Tibial nerve (tissue), 4 donors: Measurements from ENCODE around the gene DDX54. TPM values are rescaled to one million over a fixed set of nuclear protein-coding genes. Genes with fewer than 3 reads are reported as not detected.

ENCODE experiments used
- DNase-seq, 2 donors: peaks; one replicate each; pipeline ENCODE4 v3.0.0-alpha.2; 2019; ENCODE audit warnings: low spot score in 2 of 2
- H3K27ac ChIP-seq, 4 donors: fragments of 200-600 bp; sonication (generic) in 3 of 4; one replicate each; pipeline ENCODE4 v1.5.1; 2017 to 2019; ENCODE audit warnings: mild to moderate bottlenecking in 1 of 4
- H3K27me3 ChIP-seq, 2 donors: fragments of 200-600 bp; sonication (generic) in 1 of 2; one replicate each; pipeline versions ENCODE4 v1.5.1 to v1.6.0; 2017 to 2019
- H3K36me3 ChIP-seq, 3 donors: fragments of 200-600 bp; sonication (generic); one replicate each; pipeline ENCODE4 v1.5.1; 2018 to 2019
- H3K4me1 ChIP-seq, 4 donors: fragments of 200-600 bp; sonication (generic) in 3 of 4; one replicate each; pipeline ENCODE4 v1.5.1; 2017 to 2019
- H3K4me3 ChIP-seq, 4 donors: fragments of 200-600 bp; sonication (generic) in 3 of 4; one replicate each; pipeline ENCODE4 v1.5.1; 2017 to 2019; ENCODE audit warnings: mild to moderate bottlenecking in 1 of 4, moderate library complexity in 1 of 4
- H3K9me3 ChIP-seq, 4 donors: fragments of 200-600 bp; sonication (generic) in 3 of 4; one replicate each; pipeline ENCODE4 v1.5.1; 2017 to 2019
- EP300 ChIP-seq, 2 donors: sonication (generic); formaldehyde crosslinking; IDR thresholded peaks; one replicate each; pipeline ENCODE4 v1.6.1; 2017; ENCODE audit warnings: antibody characterized with exemption in 2 of 2, mild to moderate bottlenecking in 1 of 2
- POLR2A ChIP-seq, 2 donors: fragments of 450-650 bp; IDR thresholded peaks; one replicate each; pipeline ENCODE4 v1.6.1; 2017; ENCODE audit warnings: antibody characterized with exemption in 2 of 2, mild to moderate bottlenecking in 2 of 2, moderate library complexity in 2 of 2
- WGBS, 2 donors: methylation state at CpG; one replicate each; pipeline ENCODE4 v1.1.5; 2018; 5-methylcytosine and 5-hydroxymethylcytosine counted together
- total RNA-seq, 4 donors: library from RNA; depleted of rRNA; stranded (reverse); fragments of >200 nt; gene quantifications; one replicate each; pipeline ENCODE4 v1.1.0, GENCODE V29; 2016
- TF ChIP-seq, protein P1 (sequence below), 5 experiments: fragments of 200-600 bp in 3 of 5; fragments of 450-650 bp in 2 of 5; sonication (generic) in 3 of 5; IDR thresholded peaks; one replicate each; pipeline ENCODE4 v1.5.1; 2016 to 2019; ENCODE audit warnings: antibody characterized with exemption in 5 of 5, mild to moderate bottlenecking in 3 of 5, moderate library complexity in 2 of 5

The DDX54 gene
- total RNA-seq, 4 donors from 2014 or later = 49.4 to 105 (median 83.0) TPM

DNA sequence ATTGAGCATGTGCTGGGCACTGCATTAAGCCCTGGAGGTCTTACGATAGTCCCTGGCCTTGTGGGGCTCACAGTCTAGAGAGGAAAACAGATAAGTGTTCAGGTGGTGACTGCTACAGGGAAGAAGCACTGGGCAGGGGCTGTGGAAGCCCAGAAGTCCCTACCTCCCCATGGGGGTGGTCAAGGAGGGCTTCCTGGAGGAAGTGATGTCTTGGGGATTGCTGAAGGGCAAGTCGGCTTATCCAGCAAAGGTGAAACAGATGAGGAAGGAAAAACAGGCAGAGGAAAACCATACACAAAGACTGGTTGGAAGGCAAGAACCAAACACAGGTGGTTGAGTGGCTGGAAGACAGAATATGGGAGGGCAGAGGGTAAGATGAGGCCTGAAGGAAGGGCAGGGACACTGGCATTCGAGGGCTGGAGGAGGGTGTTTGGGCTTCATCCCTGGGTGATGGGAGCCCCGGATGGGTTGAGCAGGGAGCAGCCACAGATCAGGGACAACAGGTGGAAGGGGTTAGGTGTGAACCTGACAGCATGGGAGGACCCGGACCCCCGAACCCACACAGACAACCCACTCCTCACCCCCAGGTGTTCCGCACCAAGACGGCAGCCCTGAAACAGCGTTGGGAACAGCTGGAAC lies 33.0 kb downstream of the DDX54 start:
- no peak for DNase-seq
- Histone ChIP-seq H3K4me3 (peak overlapping the region in 2 of 4 donors; percentile 47 to 49), H3K27me3 (peaks cover 0 to 45% of the 10 kb centered on the region in 2 donors), H3K27ac (peak overlapping the region in 1 of 4 donors; percentile 63), H3K36me3 (peaks cover 0 to 2% (median 0%) of the 10 kb centered on the region in 3 donors), H3K4me1 (peaks cover 0 to 42% (median 15%) of the 10 kb centered on the region in 4 donors), H3K9me3 (peaks cover 0 to 9% (median 0%) of the 10 kb centered on the region in 4 donors)
- TF ChIP-seq POLR2A (IDR thresholded peaks at IDR 0.05) = no peak
- TF ChIP-seq, protein P1, sequence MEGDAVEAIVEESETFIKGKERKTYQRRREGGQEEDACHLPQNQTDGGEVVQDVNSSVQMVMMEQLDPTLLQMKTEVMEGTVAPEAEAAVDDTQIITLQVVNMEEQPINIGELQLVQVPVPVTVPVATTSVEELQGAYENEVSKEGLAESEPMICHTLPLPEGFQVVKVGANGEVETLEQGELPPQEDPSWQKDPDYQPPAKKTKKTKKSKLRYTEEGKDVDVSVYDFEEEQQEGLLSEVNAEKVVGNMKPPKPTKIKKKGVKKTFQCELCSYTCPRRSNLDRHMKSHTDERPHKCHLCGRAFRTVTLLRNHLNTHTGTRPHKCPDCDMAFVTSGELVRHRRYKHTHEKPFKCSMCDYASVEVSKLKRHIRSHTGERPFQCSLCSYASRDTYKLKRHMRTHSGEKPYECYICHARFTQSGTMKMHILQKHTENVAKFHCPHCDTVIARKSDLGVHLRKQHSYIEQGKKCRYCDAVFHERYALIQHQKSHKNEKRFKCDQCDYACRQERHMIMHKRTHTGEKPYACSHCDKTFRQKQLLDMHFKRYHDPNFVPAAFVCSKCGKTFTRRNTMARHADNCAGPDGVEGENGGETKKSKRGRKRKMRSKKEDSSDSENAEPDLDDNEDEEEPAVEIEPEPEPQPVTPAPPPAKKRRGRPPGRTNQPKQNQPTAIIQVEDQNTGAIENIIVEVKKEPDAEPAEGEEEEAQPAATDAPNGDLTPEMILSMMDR (IDR thresholded peaks at IDR 0.05) = no peak
- TF ChIP-seq EP300 (IDR thresholded peaks at IDR 0.05) = no peak
- 21 to 23% methylated on average over 9 of the region's 9 CpGs for WGBS, 2 donors

DNA sequence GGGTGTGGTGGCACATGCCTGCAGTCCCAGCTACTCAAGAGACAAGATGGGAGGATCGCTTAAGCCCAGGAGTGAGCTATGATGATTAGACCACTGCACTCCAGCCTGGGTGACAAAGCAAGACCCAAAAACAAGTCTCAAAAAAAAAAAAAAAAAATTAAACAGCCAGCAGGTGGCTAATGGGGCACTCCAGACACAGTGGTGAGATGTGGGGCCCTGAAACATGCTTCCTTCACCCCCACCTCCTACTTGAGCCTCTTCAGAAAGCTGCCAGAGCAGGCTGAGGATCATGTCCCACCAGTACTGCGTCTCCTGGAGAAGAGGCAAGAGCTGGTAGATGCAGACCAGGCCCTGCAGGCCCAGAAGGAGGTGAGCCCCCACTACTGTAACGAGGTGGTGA lies 33.6 kb downstream of the DDX54 start:
- Histone ChIP-seq H3K4me3 (no peak overlapping the region), H3K9me3 (peaks cover 0 to 14% (median 0%) of the 10 kb centered on the region in 4 donors), H3K27ac (no peak overlapping the region), H3K36me3 (no peaks in the 10 kb centered on the region), H3K27me3 (peaks cover 0 to 45% of the 10 kb centered on the region in 2 donors), H3K4me1 (peaks cover 0 to 42% (median 15%) of the 10 kb centered on the region in 4 donors)
- TF ChIP-seq POLR2A (IDR thresholded peaks at IDR 0.05) (no peak), EP300 (IDR thresholded peaks at IDR 0.05) (no peak)
- TF ChIP-seq, protein P1 (IDR thresholded peaks at IDR 0.05) = no peak
- 88 to 93% methylated on average over 3 of the region's 3 CpGs for WGBS, 2 donors
- no peak for DNase-seq

DNA sequence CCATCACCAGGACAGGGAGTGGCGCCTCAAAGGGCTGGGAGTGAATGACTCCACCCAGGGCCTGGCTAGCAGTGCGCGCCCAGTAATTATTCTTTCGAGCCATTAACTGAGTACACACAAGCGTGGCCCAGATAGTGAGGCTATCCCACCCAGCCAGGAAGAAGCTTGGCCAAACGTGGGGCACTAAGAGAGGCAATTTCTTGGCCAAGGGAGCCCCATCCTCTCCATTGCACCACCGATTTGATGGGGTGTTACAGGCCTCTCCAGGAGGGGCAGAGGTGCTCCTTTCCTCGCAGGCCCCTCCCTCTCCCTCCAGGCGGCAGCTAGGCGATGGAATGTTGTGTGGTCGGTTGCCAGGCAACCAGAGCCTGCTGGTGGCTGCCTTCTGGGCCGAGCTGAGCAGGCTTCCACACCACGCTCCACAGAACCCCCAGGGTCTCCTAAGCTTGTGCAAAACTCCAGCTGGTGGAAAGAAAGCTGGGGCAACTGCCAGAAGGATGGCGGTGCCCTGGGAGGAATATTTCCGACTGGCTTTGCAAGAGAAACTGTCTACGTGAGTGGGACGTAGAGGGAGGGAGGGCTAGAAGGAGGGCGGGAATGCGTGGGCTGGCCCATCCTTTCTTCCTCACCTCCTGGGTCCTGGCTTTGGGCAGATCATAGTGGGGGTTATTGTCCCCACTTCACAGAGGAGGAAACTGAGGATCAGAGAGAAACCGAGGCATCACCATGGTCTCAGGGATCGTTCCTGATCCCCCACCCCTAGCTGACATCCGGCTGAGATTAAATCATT lies 35.7 kb downstream of the DDX54 start, which contains the start of gene CFAP73:
Gene CFAP73, plus strand, starts transcription at position 364 of the 790 bp plus-strand sequence. Its CDS starts 134 bp downstream, at position 498.
- H3K4me3 ChIP-seq = no peak within 1 kb of the TSS
- H3K27ac ChIP-seq = peak within 1 kb of the TSS in 2 of 4 donors; percentile 26 to 62
- peaks cover 0 to 18% (median 0%) of the 10 kb centered on the region in 4 donors for H3K9me3 ChIP-seq
- TF ChIP-seq POLR2A (IDR thresholded peaks at IDR 0.05) = no peak
- TF ChIP-seq, protein P1 (IDR thresholded peaks at IDR 0.05) = no peak
- no peak for TF ChIP-seq EP300 (IDR thresholded peaks at IDR 0.05)
- H3K36me3 ChIP-seq = no peaks in the 10 kb centered on the region
- DNase-seq = no peak
- WGBS, 2 donors = 19 to 20% methylated on average over 19 to 21 of the region's 22 CpGs
- peaks cover 0 to 35% of the 10 kb centered on the region in 2 donors for H3K27me3 ChIP-seq
- H3K4me1 ChIP-seq = peaks cover 0 to 32% (median 12%) of the 10 kb centered on the region in 4 donors

DNA sequence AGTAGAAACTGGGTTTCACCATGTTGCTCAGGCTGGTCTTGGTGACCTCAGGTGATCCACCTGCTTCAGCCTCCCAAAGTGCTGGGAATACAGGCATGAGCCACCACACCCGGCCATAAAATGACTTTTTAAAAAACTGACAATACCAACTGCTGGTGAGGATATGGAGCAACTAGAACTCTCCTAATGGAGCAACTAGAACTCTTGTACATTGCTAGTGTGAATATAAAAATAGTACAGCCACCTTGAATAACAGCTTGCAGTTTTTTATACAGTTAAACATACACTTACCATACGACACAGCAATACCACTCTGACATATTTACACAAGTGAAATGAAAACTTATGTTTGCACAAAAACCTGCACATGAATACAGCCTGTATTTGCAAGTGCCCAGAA lies 38.3 kb downstream of the DDX54 start:
- no peak for DNase-seq
- Histone ChIP-seq H3K27me3 (peaks cover 0 to 11% of the 10 kb centered on the region in 2 donors), H3K4me3 (no peak overlapping the region), H3K4me1 (peaks cover 0 to 16% (median 1%) of the 10 kb centered on the region in 4 donors), H3K36me3 (no peaks in the 10 kb centered on the region), H3K9me3 (peaks cover 0 to 18% (median 0%) of the 10 kb centered on the region in 4 donors), H3K27ac (no peak overlapping the region)
- 74 to 75% methylated on average over 2 of the region's 2 CpGs for WGBS, 2 donors
- TF ChIP-seq, protein P1 (IDR thresholded peaks at IDR 0.05) = no peak
- TF ChIP-seq EP300 (IDR thresholded peaks at IDR 0.05) = no peak
- TF ChIP-seq POLR2A (IDR thresholded peaks at IDR 0.05) = no peak
